ENCODE data around the gene SMPD3.
"Not testable (repeated sequence)": the region's sequence is repeated elsewhere in the genome, so short reads cannot be mapped to it uniquely, and the experiment has no call there.

The SMPD3 gene

DNA sequence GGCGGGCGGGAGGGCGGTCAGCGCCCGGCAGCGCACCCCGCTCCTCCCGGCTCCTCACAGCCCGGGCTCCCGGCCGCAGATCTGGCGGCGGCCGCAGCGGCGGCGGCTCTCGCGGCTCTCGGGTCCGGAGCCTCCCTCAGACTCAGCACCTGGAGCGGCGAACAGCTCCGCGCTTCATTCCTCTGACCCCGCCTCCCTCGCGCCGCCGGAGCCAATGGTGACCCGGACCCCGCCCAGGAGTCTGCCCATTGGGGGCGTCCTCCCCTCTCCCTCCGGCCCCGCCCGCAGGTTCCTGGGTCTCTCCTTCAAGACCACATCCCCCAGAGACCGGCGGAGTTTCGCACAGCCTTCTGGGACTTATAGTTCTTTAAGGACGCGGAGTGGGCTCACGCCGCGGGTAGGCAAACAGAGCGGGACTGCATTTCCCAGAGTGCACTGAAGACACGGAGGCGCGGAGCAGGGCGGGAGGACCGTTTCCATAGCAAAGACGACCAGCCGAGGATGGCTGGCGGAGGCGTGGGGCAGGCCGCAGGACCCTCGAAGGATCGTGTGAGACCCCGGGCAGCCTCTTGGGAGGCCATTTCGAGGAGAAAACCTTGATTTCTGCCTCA is at the start of gene SMPD3:
TSS of gene SMPD3 (minus strand) at position 149 of the 611 bp plus-strand sequence. CDS start 76,327 bp downstream, outside the sequence.
- DNase-seq (ENCODE audit: low read depth), result peak; percentile 97

DNA sequence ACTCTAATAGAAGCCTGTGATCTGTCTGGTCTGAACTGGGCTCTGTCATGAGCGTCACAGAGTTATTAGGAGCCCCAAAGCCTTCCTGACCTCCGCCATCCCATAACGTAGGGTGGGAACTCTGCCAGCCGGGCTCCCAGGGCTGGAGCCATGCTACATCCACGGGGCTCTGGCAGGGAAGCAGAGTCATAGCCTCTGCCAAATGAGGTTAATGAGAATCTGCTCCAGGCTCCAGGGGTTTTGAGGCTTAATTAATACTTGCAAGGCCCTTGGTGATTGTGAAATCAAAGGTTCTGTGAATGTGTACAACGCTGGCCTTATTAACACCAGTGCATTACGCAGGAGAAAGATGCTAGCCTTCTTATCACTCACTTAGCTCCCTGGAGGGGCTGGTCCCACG is 48.4 kb upstream of the SMPD3 start:
- DNase-seq (ENCODE audit: low read depth), result no peak

DNA sequence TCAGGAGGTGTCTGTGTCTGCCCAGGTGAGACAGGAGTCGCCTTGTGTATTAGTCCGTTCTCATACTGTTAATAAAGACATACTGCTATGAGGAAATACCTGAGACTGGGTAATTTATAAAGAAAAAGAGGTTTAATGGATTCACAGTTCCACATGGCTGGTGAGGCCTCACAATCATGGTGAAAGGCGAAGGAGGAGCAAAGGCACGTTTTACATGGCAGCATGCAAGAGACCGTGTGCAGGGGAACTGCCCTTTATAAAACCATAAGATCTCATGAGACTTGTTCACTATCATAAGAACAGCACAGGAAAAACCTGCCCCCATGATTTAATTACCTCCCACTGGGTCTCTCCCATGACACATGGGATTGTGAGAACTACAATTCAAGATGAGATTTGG is 46.0 kb upstream of the SMPD3 start:
- DNase-seq (ENCODE audit: low read depth), result not testable (repeated sequence)

DNA sequence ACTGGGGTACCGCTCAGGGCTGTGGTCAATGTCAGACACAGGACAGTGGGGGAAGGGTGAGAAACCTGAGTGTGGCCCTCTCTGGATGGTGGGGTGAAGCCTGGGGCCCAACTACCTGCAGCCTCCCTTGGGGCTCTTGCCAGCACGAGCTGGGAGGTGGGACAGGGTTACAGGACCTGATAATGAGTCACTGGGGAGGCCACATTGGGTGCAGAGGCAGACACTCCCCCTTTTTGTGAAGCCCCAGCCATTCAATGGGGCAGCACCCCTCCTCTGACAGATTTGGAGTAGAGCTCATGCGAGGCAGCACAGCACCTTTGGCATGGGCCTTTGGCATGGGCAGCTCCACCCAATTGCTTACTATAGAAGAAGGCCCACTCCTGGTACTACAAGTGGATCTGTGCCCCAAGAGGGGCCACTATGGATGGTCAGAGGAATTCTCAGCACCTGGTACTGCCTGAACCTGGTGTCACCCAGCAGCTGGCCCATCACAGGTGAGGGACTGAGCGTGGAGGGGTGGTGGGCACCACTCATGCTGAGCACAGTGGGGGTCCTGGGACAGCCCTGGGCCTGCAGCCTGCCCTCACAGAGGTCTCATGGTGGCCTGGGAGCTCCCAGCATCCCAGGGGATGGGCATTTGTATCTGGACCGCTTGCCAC is 45.2 kb upstream of the SMPD3 start:
- DNase-seq (ENCODE audit: low read depth), result no peak

DNA sequence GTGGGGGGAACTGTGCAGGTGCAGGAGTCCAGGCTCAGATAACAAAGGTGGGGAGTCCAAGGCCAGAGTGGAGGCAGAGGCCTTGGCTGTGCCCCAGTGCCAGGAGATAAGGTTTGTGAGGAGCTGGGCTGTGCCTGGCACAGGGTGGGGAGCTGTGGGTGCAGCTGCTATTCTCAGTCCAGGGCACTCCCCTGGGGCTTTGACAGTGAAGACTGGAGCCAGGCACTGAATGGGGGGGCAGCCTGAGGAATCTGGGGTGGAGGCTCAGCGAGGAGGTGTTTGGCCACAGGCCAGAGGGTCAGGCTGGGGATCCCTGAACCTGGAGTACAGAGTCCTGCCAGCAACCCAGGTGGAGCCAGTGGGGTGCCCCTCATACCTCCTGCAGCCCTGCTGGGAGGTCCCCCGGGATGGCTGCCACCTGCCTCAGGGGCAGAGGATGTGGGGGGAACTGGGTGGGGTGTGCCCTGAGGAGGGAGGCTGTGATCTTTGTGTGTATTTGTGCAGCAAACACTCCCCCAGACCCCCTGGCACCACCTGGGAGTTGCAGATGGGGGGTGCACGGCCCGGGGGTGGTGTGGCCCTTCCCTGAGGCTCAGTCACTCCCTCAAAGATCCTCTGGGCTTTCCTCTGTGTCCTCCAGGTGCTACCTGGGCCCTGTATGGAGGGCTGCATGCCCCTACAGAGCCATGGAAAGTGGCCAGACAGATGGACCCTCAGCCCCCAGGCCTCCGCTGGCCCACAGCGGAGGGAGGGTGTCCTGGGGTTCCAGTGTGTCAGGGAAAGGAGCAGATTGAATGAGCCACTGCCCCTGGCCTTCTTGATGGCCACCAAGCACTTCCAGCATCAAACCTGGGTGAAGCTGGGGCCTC is 44.5 kb upstream of the SMPD3 start:
- no peak for DNase-seq (ENCODE audit: low read depth)

DNA sequence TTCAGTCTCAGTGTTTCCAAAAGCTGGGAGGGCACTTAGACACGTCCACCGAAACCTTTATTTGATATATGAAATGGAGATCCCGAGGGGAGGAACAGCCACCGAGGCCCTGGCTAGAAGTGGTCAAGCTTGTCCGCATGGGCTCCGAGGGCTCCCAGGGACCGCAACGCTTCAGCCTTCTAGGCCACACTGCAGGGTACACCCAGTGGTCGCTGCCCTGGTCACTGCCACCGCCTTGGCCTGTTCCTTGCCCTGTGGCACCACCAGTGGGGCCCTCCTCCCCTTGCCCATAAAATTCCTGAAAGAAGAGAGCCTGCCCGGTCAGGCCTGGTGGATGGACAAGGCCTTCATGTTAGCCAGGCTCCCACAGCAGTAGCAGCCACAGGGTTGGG is 43.8 kb upstream of the SMPD3 start:
- DNase-seq (ENCODE audit: low read depth), result no peak

DNA sequence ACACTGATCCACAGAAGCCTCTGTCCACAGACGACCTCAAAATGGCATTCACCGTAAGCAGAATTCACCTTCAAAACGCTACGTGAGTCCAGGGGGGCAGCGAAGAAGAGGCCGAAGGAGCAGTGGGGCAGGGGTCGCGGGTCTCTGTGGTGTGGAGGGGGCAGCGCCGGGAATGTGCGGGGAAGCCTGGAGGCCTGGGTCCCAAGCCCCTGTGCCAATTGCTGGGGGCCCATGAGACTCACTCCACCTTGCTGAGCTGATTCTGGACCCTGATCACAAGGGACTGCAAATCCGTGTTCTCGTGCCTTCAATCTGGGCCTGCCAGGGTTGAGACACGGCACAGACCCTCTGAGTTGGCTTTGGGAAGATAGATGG is 43.3 kb upstream of the SMPD3 start:
- DNase-seq (ENCODE audit: low read depth), result no peak

DNA sequence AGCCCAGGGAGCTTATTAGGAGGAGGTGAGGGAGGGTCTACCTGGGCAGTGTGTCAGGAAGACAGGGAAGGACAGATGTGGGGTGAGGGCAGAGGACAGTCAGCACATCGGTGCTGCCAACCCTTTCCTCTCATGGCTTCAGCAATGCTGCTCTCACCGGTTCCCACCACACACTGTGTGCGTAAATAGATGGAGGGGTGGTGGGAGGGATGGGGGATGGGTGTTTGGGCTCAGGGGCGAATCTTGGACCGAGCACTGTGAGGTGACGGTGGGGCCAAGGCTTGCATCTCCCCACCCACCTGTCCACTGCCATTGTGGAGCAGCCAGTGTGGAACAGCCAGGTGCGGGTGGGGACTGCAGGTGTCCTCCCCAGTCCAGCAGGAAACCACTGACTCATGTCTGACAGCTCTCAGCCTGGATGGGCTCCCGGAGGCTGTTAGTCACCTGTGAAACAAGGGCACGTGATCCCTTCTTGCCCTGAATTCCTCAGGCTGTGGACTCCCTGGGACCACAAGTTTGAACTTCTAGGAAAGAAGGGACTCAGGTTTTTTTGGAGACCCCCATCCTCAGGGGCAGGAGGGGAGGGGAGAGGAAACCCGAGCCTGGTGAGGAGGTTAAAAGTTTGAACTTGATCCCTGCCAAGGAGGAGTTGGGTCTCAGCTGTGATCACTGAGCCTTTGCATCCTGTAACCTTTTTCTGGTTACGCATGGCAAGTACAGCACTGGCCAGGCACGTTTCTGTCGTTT is 42.7 kb upstream of the SMPD3 start:
- DNase-seq (ENCODE audit: low read depth), result no peak

DNA sequence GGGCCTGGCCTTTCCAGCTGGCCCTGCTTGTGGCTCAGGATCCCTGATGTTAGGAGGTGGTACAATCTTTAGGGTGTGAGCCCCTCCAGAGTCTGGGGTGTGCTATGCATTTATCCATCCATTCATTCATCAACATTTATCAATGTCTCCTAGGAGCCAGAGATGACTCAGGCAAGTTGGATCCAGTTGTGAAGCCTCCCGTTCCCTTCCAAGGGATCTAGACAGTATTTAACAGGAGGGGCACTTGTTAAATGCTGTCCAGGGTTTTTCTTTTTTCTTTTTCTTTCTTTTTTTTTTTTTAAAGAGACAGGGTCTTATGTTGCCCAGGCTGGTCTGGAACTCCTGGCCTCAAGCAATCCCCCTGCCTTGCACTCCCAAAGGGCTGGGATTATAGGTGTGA is 42.0 kb upstream of the SMPD3 start:
- no peak for DNase-seq (ENCODE audit: low read depth)

DNA sequence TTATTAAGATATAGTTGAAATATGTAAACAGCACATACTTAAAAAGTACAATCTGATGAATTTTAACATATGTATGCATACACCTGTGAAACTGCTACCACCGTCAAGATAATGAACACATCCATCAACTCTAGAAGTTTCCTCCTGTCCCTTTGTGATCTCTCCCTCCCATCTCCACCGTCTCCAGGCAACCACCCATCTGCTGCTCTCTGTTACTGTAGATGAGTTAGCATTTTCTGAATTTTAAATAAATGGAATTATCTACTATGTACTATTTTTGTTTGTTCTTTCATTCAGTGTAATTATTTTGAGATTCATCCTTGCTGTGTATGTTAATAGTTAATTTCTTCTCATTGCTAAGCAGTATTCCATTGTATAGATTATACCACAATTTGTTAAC is 40.2 kb upstream of the SMPD3 start:
- DNase-seq (ENCODE audit: low read depth), result no peak

DNA sequence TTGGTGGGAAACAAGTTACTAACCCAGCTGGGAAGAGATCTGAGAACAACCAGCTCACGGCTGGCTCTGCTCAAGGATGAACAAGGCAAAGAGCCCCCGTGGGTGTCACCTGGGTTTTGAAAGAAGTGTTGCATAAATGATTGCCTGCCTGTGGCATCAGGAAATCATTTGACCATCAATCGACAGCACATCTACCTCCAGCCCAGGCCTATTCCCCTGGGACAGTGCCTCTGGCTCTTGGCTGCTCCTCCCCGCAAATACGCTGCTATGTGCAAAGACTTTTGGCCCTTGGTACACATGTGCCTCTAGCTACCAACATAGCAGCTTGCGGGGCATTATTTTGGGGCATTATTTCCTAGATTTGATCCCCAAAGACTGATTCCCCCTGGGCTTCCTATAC is 39.4 kb upstream of the SMPD3 start:
- DNase-seq (ENCODE audit: low read depth), result no peak

DNA sequence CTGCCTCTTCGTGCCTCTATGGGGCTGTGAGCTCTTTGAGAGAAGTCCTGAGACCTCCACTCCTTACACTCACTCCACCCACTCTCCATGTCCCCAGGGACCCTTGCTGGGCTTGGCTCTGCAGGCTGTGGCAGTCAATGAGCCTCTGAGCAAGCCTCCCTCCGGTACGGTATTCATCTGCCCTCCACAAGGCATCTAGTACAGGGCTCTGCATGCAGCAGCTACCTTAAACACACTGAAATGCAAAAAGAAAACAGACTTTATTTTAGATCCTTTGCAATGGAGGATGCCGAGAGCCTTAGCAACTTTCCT is 38.9 kb upstream of the SMPD3 start:
- DNase-seq (ENCODE audit: low read depth), result no peak

DNA sequence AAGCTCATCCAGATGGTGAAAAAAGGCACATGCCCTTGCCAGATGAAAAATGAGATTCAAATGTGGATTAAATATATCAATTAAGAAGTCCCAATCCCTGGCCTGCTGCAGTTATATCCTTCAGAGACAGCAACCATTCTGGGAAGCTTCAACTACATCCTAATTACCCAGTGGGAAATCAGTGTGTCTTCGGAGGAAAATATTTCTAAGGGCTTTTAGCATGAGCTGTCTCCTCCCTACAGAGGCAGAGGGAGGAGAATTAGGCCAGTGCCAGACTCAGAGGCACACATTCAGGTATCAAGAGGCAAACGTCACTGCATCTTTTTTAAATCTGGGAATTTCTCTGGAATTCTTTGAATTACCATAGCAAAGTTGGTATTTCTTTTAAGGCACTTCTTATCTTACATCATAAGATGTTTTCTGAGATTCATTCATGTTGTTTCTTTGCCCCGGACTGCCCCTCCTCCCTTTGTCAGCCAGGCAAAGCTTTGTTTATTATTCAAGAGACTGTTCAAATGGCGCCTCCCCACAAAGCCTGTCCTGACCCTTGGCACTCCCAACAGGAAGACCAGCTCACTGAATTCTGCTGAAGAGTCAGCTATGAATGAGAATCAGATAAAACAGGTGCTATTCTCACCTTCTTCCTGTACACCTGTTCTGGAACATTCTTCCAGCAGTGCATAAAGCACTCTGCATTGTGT is 38.3 kb upstream of the SMPD3 start:
- no peak for DNase-seq (ENCODE audit: low read depth)

DNA sequence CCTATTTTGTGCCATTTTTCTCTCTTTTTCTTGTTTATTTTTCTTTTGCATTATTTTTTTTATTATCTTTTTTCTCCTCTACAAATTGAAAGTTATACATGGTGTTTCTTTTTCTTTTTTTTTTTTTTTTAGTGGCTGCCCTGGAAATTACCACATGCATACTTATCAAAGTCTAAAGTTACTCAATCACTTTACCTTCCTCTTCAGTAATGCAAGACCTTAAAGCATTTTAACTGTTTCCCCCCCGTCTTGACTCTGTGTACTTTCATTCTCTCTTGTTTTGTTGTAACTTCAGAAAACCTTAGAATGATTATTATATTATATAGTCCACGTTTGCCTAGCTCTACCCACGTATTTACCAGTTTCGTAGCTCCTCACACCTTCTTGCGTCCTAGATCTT is 33.3 kb upstream of the SMPD3 start:
- DNase-seq (ENCODE audit: low read depth), result no peak

DNA sequence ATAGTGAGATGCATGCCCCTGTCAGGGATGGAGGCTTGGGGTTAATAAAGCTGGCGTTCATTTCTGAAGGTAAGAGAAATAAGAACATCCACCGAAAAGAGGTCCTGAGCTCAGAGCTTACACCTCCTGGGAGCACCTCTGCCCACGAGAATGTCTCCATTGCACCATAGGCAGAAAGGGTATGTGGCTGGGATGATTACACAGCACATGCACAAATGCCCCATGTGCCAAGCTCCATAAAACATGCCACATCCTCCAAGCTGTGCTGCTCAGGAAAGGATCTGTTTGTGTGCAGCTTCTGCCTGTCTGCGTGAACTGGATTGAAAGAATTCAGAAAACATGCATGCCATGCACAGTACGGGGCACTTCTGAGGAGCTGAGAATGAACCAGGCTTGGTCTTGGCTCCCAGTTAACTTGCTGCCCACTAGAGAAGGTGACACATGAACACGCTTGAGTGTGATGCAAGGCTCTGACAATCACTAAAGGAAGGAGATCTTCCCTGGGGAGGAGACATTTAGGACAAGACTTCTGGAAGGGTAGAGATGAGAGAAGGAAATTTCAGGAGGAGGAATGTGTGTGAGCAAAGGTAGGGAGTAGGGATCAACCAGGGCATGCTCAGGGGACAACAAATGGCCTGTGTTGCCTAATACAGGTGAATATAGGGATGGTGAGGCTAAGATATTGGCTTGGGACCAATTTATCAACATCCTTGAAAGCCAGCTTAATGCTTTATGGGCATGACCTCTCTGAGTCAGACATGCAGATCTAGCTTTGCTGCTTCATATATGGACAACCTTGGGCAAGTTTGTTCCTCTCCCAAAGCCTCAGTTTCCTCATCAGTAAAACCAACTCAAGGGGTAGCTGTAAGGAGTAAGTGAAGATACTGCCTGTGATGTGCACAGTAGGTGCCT is 32.0 kb upstream of the SMPD3 start:
- no peak for DNase-seq (ENCODE audit: low read depth)

DNA sequence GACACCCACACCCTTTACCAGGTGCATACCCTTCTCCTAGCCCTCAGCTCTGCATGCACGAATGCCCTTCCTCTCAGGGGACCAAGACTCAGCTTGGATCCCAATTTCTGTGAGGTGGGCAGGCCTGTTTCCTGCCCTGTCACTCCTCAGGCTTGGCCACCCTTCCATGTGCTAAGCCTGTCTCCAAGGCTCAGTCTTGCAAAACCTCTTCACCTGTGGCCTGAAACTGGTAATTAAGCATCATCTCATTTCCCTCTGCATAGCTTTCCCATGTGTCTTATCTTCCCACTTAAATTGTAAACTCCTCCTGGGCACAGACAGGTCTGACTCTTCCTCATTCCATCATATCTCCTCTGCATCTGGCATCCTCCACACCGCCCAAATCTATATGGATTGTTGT is 31.0 kb upstream of the SMPD3 start:
- no peak for DNase-seq (ENCODE audit: low read depth)

DNA sequence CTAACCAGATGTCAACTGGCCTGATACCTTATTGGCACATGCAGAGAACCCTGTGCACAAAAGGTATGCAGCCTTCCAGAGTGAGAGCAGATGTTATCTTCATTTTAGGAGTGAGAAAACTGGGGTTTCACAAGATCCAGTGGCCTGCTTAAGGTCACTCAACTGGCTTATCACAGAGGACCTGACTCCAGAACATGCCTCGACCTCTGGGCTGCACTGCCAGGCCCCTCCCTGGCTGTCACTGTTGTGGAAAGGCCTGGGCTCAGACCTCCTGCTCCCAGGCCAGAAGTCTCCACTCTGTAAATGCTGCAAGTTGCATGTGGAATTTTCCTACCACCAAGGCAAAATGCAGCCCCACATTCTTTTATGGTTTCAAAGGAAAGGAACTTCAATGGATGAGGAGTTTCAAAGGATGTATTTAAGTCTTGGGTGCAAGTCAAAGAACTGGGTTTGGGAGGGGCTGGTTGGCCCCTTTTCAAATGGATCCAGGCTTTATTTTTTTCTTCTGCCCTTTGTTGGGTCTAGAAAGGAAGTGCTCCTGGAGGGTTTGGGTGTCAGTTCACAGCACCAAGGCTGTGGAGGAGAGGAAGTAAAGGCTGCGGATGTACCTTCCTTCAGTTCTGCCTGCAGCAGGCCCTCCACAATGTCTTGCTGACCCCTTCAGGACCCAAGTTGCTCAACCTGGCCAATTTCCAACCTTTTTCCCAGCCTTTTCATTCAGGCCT is 30.4 kb upstream of the SMPD3 start:
- DNase-seq (ENCODE audit: low read depth), result no peak

DNA sequence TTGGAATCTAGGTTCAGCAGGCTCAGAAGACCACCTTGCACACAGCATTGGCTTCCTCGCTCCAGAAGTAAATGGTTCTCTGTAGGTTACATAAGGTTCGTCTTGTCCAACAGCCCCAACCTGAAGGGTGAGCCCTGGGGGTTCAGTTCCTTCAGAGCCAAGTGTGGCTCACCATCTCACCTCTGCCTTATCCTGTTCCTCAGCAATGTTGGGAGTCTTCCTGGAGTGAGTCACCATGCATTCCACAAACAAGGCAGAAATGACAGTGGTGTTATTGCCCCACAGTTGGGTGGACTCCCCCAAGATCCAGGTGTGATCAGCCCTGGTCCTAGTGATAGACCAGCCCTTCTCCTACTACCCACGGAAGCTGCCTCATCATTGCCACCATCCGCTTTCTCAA is 26.8 kb upstream of the SMPD3 start:
- no peak for DNase-seq (ENCODE audit: low read depth)

DNA sequence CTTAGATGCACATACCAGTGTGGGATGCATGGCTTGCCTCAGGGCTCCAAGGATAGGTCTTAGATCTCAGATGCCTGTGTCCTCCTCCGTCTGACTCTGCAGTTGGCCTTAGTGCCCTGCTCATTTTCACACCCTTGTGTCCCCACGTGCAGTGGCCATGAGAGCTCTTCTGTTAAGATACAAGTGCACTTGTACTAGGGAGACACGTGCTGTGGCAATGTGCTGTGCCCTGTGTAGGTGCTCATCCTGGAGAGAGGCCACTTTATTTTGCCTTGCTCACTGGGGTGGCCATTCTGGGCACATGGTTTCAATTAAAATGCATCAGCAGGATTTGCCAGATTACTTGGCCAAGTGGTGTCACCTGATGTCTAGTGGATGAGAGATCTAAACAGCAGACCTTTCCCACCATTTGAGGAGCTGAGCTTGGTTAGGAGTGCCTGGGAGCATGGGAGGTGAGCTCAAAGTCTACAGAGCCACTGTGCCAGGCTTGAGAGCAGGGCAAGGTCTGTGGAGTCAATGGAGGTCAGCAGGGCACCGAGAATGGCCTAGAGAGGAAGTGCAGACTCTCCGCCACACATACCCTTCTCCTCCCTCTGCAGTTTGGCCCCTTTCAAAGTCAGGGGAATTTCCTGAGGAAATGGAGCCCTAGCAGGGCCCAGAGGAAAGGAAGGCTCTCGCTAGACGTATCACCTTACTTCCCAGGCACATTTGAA is 25.2 kb upstream of the SMPD3 start:
- DNase-seq (ENCODE audit: low read depth), result no peak

DNA sequence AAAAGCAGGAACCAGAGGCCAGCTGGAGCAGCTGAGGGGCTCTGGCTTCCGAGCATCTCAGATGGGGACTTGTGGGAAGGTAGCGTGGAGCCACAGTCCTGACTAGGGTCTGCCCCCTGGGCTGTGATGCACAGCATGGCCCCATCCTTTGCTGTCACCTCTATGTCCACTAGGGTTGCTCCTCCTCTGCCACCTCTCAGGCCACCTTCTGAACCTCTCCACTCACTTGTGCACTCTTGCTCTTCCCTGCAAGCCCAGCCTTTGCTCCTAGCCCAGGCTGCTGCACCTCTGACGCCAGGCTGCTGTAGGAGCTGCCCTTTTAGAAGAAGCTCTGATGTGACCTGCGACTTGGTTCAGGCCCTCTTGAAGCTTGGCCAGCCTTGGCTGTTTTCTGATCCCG is 24.3 kb upstream of the SMPD3 start:
- DNase-seq (ENCODE audit: low read depth), result no peak

Data from stromal cell of bone marrow (primary cell).